GM18499 (cell line): ENCODE measurements around the gene PLBD2.

Experiments
- ATAC-seq: cut with Tn5 transposase; IDR thresholded peaks from one replicate; pipeline ENCODE4 v1.9.1; 2021; ENCODE audit warnings: moderate number of reproducible peaks; ENCODE audit not compliant: insufficient read depth, unreplicated experiment

Gene PLBD2

DNA sequence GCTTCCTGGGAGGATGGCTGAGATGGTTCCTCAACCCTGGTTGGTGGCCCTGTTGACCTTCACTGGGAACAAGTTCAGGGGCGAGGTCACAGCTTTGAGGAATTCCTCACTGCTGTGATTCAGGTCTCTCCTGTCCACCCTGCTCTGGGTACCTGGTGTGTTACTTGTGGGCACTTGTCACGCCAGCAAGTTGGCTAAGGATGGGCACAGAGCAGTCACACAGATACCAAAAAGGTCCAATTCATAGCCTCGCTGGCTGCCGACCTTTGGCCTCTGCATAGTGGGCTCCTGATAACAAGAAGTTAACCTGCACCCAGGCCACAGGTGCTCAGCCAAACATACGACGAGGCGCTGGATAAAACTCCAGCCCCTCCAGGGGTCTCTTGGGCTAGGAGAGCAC is 34.1 kb downstream of the PLBD2 start:
- ATAC-seq, result no peak

DNA sequence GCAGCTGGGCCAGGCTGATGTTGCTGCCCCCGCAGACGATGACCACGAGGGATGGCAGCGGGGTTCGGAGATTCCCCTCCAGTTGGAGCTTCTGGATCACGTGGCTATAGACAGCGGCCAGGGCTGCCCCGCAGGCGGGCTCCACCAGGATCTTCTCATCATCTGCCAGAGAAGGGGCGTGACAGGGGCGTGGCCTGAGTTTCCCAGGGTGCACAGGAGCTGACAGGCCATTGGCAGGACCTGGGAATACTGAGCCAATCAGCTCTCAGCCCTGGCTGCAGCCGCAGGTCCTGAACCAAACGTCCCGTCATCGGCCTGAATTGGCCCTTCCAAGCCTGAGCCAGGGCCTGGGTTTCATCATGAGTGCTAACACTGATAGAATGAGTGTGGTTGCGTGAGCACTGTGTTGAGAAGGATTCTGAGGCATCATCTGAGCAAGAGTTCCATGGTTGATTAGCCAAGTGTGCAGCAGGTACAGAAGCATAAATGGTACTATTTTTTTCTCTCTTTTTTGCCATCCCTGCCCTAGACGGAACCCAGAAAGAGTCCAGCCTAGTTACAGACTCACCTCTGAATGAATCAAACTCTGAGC is 34.7 kb downstream of the PLBD2 start:
- ATAC-seq, result no peak

- no peak for ATAC-seq
Observed at GRCh38 chr12:113393749-113394148, 35.4 kb downstream of the PLBD2 start.

- no peak for ATAC-seq
Observed at GRCh38 chr12:113395119-113395518, 36.7 kb downstream of the PLBD2 start.

GRCh38 chr12:113396200-113396599 is 37.8 kb downstream of the PLBD2 start:
- no peak for ATAC-seq

GRCh38 chr12:113396828-113397496 is 38.6 kb downstream of the PLBD2 start:
- no peak for ATAC-seq

- ATAC-seq, result no peak
Observed at GRCh38 chr12:113397497-113398197, 39.3 kb downstream of the PLBD2 start.

DNA sequence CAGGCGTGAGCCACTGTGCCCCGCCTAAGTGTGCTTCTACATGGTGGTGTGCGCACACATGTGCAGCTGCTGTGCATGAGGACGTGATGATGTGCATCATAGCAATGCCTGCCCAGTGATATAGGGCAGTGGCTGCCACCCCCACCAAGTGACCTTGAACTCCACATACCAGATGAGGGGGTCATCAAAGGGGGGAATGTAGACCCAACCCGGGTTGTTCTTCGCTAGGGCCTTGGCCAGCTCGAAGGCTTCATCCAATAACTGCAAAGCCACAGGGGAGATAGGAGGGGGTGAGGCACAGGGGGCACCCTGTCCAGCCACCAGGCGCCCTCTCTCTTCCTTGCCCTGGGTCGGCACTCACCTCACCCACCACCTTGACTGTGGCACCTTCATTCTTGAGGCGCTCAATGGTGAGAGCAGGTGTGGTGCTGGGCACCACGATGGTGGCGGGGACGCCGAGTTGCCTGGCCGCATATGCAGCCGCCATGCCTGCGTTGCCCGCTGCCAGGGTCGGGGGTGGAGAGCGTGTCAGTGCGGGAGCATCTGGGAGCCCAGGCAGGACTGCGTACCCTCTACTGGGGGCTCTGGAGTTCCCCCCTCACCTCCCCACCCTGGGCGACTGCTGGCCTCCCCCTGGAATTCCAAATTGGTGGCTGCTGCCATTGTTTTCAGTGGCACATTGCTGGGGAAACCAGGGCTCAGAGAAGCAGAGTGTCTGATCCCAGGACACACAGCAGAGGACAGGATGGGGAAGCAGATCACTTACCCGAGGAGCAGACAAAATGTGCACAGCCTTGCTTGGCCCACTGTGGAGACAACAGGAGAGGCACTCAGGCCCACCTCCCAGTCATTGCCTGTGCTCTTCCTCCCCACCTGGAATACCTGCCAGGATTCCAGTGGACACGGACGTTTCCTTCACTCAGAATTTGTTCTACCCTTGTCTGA is 40.2 kb downstream of the PLBD2 start:
- ATAC-seq, result no peak

DNA sequence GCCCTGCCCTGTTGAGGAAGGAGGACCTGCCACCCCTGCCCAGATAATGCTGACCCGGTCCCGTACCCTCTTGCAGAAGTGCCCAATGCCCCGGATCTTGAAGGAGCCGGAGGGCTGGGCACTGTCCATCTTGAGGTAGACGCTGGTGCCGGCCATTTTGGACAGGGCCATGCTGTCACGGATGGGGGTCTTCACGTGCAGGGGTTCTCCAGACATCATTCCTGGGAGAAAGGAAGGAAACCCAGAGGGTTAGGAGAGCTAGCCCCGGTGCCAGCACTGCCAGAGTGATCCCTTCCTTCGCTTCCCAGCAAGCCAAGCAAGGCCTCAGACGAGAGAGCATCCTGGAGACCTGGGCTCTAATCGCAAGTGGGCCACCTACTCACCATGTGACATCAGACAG is 41.1 kb downstream of the PLBD2 start:
- no peak for ATAC-seq

DNA sequence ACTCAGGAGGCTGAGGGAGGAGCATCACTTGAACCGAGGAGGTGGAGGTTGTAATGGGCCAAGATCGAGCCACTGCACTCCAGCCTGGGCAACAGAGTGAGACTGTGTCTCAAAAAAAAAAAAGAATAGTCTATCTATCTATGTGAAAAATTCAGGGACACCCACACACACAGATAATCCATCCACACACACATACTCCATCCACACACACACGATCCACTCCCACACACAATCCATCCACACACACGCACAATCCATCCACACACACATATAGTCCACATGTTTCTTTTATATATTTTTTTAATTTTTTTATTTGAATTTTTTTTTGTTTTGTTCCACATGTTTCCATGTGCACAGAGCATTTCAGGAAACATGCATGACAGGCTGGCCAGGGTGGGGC is 42.0 kb downstream of the PLBD2 start:
- ATAC-seq, result no peak

- ATAC-seq, result no peak
Observed at GRCh38 chr12:113401066-113402000, 42.9 kb downstream of the PLBD2 start.

DNA sequence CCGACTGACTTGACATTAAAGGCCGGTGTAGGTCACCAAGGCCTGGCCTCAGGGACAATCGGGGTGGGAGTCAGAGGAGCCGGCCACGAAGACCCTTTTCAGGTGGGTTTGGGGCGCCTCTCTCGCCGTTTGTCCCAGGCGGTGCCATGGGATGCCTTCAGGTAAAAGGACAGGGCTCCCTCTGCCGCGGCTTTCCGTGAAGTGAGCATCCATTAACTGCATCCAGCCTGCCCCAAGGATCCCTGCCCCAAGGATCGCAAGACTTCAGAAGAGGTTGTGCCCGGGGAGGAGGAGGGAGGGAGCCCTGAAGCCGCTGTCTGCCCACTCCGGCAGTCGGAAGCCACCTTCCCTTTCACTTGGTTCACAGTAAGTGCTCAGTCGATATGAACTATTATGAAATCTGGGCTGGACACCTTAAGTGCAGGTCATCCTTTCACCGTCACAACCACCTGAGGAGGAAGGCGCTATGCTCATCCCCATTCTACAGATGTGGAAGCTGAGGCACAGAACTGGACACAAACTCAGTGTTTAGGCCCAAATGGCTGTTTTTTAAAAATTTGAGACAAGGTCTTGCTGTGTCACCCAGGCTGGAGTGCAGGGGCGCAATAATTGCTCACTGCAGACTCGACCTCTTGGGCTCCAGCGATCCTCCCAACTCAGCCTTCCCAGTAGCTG is 44.3 kb downstream of the PLBD2 start:
- ATAC-seq, result no peak

DNA sequence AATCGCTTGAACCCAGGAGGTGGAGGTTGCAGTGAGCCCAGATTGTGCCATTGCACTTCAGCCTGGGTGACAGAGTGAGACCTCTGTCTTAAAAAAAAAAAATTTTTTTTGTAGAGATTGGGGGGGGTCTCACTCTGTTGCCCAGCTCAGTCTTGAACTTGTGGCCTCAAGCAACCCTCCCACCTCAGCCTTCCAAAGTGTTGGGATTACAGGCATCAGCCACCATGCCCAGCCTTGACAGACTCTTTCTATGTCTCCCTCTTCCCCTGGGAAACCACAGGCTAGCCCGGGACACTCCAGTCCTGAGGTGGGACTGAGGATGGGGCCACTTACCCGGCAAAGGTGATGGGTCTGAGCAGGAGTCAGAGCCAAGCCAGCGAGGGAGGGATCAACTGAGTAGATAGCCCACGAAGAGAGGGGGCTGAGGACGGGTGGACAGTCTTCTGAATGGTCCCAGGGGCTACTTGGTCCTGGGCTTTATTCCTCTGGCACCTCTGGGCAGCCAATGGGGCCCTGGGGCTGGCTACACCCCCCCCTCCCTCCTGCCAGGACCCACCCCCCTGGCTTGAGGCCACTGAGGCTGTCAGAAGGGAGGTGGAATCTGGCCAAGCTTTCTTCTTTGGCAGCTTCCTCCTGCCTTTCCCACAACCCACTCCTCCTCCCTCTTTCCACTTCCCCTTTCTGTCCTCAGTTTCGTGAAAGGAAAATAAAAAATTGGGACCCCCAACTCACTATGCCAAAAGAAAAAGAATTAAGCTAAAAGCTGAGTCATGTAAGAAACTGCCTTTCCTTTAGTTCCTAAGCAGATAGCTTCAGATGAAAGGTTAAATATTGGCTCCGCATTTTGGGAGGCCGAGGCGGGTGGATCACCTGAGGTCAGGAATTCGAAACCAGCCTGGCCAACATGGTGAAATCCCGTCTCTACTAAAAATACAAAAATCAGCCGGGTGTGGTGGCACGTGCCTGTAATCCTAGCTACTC is 45.3 kb downstream of the PLBD2 start, which contains the start of gene SDS:
Gene SDS, minus strand, starts transcription at position 453 of the 981 bp plus-strand sequence. CDS start 4,179 bp downstream, outside the sequence.
- no peak for ATAC-seq

- ATAC-seq, result no peak
Observed at GRCh38 chr12:113405694-113406093, 47.3 kb downstream of the PLBD2 start.

GRCh38 chr12:113407931-113408600 is 49.7 kb downstream of the PLBD2 start:
- ATAC-seq, result no peak

DNA sequence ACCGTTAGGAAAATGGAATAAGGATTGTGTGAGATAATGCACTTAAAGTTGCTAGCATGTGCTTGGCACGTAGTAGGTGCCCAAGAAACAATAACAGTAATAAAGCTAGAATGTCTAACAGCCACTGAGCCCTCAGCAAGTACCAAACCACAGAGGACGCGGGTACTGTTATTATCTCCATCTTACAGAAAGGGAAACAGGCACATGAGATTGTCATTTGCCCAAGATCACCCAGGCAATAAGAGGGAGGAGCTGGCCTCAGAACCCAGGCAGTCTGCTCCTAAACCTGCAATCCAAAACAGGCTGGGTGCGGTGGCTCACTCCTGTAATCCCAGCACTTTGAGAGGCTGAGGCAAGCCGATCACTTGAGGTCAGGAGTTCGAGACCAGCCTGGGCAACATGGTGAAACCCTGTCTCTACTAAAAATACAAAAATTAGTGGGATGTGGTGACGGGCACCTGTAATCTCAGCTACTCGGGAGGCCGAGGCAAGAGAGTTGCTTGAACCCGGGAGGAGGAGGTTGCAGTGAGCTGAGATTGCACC is 50.4 kb downstream of the PLBD2 start:
- ATAC-seq, result no peak
